ENCODE measurements around the gene ZNF831.

ZNF831 gene

DNA sequence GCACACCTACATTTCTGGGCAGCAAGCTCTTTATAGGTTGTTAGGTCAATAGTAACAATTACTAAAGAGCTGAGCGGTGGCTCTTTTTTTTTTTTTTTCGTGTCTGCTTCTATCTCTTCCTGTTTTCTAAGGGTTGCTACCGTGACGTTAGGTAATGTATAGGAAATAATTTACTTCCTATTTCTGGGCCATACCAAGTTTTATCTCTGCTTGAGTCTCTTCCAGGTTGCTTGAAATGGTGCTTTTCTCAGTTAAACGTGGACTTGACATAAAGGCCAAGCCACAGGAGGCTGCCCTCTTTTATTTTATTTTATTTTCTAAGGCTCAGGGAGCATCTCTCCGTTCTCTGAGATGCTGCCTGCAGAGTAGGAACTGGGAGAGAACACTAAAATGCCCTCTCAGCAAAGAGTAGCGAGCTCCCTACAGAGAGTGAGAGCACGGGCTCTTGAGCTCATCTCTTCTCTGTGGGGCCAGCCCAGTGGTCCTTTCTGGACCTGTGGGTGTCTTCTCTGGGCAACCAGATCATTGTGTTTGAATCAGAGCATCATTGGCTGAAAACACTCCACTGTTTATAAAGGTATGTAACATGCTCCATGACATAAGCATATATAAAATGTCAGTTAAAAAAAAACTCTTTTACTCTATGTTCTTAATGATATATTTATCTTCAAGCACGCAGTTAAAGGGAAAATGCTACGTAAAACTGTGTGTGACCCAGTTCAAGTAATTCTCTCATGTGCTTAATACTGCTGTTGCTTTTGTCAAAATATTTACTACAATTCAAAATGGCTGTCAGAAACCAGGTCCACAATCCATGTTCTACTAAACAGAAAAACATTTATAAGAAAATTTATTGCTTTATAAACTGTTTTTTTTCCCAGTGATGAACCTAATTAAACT is at the start of gene ZNF831:
Gene ZNF831, plus strand, starts transcription at position 191 of the 900 bp plus-strand sequence. CDS start 27,199 bp downstream, outside the sequence.
- no peak for DNase-seq

DNA sequence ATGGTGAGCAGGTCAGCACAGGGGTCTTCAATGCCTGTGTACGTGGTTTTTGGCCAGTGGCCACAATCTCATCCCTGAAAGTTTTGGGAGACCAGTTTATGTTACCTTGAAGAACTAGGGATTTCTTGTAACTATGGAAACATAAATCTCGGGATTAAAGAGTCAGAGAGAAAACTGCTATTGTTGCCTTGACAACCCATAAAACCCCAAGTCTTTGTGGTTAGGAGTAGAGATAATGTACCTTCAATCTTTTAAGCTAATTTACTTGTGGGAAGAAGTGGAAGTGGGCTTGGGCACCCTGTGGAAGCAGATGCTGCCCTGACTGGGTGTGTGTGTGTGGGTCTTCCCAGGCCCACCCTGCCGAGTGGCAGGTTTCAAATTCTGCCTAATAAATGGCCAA is 46.1 kb upstream of the ZNF831 start:
- no peak for DNase-seq

DNA sequence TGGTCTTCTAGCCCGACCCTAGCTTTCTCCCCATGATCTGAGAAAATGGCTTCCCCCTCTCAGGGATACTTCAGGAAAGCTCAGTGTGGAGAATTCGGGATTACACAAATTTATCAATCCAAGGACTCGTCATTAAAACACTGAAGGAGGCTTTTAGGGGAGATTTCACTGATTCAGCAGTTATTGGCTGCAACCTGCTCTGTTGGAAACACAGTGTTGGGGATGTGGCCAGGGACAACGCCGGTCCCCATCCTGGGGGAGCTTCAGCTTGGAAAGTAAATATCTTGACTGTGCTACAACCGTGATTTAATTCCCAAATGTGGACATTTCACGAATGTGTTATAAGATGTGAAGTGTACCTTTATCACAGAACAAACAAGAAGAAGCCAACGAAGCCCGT is 44.8 kb upstream of the ZNF831 start:
- no peak for DNase-seq

DNA sequence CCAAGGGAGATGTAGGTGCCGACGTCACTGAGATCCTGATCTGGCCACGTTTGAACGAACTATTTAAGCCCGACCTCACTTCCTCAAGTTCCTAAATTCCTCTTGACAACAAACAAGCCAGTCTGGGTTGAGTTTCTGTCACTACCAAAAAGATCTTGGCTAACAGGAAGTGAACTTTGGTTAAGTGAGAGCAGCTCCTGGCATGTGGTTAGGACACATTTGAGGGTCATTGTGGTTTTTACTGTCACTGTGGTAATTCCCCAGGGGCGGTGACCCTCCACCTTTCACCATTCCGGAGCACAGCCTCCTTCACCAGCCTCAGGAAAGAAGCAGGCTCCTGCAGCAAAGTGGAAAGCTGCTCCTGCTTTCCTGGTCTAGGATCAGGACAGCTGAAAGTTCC is 43.1 kb upstream of the ZNF831 start:
- DNase-seq, result no peak

DNA sequence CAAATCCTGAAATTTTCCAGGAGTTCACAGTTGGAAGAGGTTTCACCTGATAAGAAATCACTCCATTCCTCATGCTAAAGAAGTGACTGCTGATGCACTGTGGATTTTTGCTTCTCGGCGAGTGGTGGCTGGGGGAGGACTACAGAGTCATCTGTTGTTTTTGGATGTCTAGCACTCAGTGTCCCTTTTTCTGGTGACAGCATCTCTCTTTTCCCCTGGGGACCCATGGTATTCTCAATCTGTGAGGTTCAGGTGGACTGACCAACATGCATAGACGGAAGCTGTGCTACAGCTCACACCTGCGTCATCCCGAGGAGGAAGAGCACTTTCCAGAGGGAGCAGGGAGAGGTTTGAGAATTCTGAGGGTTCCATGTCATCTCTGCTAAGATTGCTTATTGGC is 42.7 kb upstream of the ZNF831 start:
- no peak for DNase-seq

DNA sequence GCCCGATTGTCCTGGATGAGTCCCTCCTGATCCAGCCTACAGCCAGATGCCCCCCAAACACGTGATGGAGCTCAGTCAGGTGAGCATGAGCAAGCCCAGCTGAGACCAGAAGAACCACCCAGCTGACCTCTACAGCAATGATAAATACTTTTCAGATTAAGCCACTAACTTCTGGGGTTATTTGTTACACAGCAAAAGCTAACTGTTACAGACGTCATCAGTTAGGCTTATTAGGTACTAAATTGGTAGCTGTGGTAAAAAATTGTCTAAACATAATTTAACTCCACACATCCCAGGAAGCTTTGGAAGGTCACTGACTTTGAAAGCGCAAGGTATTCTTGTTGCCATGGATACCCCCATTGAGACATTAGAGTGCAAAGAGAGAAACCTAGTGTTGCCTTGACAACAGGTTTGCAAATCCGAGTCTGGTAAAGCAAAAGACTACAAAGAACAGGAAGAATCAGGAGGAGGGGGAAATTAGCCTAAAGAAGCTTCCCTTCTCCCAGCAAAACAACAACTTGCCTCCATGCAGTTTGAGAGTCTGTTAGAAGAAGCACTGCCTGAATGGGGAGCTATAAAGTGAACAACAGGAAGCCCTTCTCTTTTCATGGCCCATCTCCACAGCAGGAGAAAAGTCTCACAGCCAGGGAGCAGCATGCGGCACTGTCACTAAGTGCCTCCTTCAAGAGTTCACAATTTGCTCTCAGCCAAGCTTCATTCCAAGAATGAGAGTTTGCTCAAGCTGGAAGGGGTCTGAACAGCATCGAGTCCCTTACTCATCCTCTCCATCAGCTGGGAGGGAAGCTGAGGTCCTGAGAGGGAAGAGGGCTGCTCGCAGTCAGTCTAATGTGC is 41.7 kb upstream of the ZNF831 start:
- DNase-seq, result no peak

DNA sequence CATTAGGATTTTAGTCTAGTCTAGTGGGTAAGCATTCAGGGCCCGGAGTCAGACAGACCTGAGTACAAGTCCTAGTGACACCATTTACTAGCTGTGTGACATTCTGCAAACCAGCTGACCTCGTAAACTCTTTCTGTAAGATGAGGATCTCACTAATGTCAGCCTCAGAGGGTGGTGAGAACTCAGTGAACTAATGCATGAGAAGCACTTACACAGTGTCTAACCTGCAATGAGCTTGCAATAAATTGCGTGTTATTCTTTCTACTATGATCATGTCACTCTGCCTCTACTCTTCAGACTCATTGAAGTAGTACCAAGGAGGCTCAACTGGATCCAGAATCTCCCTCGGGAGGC is 41.1 kb upstream of the ZNF831 start:
- DNase-seq, result no peak

DNA sequence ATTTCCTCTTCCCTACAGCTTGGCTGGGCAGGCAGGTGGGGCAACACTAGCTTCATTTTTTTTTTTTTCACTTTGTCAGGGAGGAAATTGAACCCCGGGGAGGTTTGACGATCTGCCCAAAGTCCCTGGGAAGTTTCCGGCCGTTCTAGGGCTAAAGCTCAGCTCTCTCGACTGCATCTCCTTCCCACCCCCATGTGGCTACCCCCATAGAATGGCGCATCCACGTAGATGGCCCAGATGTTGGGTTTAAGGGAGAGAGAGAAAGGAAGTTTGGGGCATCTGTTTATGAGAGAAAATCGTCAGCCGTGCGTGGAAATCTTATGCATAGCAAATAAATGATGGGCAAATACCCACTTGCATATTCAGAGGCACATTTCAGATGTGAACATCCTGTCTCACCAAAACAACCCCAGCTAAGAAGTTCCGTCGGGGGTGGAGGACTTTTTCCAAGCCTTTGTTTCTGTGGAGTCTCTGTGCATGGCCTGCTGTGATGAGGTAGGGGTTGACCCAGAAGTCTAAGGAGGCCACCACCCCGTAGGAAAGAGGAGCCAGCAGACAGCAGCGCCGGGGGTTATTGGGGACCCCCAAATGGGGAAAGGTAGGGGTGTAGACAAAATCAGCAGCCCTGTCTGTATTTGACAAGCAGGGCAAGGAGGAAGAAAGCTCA is 40.5 kb upstream of the ZNF831 start:
- DNase-seq, result no peak

DNA sequence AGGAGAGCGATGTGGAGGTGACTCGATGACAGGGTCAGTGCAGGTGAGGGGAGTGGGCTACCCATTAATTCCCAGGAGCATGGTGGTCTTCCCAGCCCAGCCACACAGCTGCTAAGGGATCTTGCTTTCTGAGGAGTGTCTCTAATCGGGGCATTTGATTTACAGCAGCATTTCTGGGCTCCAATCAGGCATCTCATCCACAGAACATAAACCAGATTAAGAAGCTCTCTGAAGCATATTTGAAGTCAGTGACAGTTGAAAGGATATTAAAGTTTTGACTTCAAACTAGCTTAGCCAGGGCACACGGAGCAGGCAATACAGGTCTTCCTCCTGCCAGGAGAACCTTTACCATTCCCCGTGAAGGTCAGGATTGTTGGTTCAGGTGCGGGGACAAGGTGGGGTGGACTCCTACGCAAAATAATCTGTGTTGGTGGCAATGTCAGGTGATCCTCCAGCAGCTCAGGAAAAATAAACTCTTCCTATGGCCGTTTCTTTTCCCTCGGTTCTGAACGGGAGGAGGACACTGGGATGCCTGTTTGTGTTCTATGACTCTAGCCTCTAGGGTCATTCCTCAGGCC is 39.9 kb upstream of the ZNF831 start:
- DNase-seq, result no peak

DNA sequence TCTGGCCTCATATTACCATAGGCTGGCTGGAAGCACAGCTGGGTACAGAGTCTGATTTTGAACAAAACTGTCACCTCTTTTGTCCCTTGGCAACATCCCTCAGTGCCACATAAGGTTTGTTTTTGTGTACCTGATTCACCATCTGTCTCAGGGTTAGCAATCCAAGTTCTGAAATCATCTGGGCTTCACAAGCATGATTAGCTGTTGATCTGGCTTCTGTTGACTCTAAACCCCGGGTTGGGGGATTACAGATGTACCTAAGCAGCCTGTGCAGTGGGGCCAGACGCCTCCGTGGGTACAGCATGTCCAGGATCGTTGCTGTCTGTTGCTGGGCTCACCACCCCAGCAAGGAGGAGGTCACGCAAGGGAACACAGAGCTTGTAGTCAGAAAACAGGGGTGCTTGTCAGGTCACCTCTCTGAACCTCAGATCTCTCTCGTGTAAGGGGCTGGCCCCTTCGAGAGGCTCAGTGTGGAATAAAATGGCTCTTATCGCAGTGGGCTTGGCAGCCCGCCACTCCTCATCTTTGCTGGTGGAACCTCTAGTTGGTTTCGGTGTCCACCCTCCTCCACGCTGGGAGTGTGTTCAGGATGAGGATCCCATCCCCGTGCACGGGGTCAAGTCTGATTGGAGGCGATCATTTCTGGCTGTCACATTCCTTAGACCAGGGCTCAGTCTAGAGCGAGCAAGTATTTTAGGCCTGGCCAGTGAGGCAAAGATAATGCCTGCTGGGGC is 39.2 kb upstream of the ZNF831 start:
- no peak for DNase-seq

DNA sequence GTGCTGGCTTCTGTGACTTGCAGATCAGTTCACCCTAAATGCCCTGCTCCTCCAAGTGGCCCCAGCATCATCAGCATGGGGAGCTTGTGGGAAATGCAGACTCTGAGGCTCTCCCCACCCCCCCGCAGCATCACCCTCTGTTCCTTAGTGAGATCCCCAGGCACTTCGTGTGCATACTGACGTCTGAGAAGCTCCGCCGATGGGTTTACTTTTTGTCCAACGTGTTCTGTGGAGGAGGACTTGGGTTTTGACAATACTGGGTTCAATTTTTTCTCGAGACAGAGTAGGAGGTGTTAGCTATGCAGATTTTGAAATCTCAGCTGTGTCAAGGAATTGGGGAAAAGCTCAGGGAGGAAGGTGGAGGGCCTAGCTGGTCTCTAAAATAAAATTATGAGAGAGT is 38.3 kb upstream of the ZNF831 start:
- DNase-seq, result no peak

DNA sequence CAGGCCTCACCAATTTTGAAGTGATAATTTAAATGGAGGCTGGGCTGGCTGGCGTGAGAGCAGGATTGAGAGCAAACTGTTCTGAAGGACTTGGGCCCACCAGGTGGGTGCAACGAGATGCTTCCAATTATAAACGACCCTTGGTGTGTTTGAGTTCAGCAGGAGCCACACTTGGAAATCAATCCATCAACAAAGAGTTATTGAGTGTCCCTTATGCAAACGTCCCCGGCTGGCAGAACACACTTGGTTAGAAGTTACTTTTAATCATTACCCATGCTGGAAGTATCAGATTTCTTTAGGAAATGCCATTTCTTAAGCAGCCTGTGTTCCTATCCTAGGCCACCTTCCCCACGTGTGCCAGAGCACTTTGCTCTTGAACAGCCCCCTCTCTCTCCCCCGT is 37.8 kb upstream of the ZNF831 start:
- DNase-seq, result no peak

DNA sequence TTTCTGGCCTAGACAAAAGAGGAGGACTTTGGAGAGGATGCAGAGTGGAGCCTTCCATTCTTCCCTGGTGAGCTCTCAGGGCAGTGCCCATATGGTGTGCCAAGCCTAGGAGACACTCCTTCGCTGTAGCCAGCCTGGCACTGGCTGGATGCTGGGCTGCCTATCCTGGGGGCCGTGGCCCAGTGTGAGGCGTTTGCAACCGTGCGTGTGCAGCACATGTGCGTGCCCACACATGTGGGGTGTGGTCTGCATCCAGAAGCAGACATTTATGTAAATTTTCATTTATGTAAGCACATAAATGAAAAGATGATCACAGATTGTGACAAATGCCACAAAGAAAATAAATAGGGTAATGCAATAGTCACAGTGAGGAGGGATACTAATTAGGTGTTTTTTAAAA is 35.8 kb upstream of the ZNF831 start:
- DNase-seq, result no peak

DNA sequence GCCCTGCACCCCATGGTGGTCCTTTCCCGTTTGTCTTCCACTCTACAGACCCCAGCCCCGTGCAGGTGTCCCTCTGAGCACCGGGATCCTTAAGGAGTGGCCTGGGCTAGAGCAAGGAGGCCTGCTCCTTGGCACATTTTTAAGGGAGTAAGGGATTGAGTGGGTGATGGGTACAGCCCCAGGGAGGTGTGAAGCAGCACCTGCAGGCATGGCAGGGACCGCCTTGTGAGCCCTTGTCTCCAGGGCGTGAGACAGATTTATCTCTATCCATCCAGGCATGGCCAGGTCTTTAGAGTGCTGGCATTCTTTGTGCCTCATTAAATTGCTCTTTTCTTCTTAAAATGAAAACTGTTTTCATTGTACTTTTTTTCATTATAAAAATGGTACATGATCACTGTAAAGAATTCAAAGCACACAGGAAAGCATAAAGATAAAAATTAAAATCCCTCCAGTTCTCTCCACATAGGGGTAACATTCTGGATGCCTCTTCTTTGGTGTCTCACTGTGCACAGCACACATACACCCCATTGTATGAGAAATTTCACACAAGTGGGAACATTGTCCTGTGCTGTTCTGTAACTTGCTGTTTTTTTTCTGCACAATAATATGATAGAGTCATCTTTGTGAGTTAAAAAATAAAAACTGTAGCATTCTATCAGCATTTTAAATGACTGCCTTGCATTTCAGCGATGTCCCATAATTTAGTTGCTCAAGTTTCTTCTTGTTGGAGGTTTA is 31.9 kb upstream of the ZNF831 start:
- no peak for DNase-seq

DNA sequence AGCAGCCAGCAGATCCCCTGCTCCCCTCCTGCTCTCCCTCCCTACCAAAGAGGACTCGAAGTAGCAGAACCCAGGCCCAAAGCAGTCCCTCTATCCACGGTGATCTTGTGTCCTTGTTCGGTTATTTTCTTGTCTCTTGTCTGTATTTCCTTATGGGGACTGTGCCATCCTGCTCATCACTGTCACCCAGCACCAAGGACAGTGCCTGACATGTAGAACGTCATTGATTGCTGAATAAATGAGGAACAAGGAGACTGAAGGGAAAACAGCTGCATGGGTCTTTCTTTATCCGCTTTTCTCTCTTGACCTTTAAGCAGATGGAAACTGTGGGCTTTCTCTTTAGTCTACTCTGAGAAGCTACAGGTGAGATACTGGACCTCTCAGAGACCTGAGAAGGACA is 29.4 kb upstream of the ZNF831 start:
- DNase-seq, result no peak

DNA sequence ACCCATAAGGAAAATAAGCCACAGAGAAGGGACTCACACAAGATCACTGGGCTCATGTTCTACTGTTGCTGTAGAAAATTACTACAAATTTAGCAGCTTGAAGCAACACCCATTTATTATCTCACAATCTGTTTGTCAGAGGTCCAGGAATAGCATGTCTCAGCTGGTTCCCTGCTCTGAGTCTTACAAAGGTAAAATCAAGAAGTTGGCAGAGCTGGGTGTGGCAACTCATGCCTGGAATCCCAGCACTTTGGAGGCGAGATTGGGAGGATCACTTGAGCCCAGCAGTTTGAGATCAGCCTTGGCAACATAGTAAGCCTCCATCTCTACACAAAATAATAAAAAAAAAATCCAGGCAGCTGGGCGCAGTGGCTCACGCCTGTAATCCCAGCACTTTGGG is 28.5 kb upstream of the ZNF831 start:
- DNase-seq, result no peak

DNA sequence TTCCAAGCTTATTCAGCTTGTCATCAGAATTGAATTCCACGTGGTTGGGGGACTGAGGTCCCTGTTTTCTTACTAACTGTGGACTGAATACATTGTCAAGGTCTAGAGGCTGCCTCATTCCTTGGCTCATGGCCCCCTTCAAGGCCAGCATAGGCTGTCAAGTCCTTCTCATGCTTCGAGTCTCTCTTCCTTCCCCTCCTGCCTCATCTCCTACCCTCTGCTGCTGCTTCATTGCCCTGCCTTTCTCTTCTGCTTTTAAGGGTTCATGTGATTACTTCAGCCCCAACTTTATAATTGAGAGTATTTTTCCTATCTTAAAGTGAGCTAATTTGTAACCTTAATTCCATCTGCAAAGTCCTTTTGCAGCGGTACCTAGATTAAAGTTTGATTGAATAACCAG is 27.6 kb upstream of the ZNF831 start:
- no peak for DNase-seq

DNA sequence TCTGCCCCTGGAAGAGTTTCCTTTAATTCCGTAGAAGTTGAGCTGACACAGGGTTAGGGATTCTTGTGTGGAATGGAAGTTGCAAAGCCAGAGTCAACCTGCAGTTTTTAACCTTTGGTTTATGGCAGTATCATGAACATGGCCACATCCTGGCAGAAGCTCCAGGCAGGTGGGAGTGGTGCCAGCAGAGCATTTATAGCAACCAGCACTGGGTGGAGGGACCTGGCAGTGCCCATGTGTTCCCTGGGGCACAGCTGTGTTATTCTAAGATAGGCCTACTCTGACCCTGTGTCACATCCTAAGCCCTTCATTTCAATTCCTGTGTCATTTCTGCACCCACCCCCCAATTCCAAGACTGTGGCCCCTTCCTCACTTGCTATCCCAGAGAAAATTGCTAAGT is 26.1 kb upstream of the ZNF831 start:
- DNase-seq, result no peak

DNA sequence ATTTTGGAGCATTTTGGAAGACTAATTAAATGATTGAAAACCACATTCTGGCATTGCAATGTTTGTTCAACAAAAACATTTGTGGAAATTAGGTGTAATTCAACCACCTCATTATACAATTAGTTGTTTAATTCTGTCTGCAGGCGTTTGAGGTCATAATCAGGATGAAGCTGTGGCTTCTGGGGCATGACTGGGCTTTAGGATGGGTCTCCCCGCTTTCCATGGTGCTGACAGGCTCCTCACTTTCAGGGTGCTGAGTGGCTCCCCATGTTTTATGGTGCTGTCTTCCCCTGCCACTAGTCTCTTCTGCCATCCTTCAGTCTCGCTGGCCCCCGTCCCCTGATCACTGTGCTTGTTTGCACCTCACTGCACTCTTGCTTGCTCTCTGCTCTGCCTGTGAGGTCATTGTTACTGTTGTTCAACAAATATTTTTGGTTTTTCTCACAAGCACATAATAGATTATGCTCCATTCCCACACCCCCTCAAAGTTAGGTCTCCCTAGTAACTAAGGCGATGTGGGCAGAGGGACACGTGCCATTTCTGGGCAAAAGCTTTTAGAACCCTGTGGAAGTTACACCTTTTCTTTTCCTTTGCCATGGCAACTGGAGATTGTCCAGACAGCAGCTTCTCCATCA is 25.4 kb upstream of the ZNF831 start:
- no peak for DNase-seq

DNA sequence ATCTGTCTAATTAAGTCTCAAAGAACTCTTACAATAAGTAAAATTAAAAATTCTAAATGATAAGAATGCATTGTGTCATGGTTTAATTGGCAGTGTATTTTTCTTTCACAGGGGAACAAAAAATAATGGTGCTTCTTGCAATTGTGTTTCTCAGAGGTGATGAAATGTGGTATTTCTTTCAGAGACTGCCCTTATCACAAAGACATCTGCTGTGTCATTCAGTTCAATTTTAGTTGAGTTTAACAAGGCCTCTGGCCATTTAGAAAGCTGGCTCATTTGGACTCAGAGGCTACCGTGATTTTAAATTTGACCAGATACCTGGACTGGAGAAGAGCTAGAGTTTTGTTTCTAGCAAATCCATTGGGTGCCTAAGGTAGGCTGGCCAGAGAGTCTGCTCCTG is 23.6 kb upstream of the ZNF831 start:
- DNase-seq, result no peak
